HL-60 (cell line): Measurements from ENCODE around the gene FBXO47.

Source experiments
- DNase-seq, 2 experiments: peaks; one replicate each; pipeline ENCODE4 v3.0.0-alpha.2; 2010 to 2020; ENCODE audit warnings: low read depth in 1 of 2, low spot score in 1 of 2
- H3K27ac ChIP-seq: fragments of 250-450 bp; sonication (Bioruptor Pico); replicated peaks from 2 replicates; pipeline ENCODE4 v1.5.1; 2020; ENCODE audit warnings: mild to moderate bottlenecking, moderate library complexity
- H3K27me3 ChIP-seq: fragments of 250-450 bp; sonication (Bioruptor Pico); 2 replicates; pipeline ENCODE4 v1.5.1; 2021; ENCODE audit warnings: mild to moderate bottlenecking, moderate library complexity; ENCODE audit not compliant: insufficient read depth, poor library complexity, severe bottlenecking
- H3K4me3 ChIP-seq: replicated peaks from 2 replicates; pipeline ENCODE4 v1.5.1; 2011; ENCODE audit warnings: mild to moderate bottlenecking, control low read depth, low read length; ENCODE audit not compliant: insufficient read depth
- GABPA ChIP-seq: IDR thresholded peaks from 2 replicates; pipeline ENCODE4 v1.6.1; 2012; ENCODE audit warnings: low read depth
- POLR2AphosphoS5 ChIP-seq: IDR thresholded peaks from 2 replicates; pipeline ENCODE4 v1.6.1; 2012; ENCODE audit warnings: low read depth
- SPI1 ChIP-seq: IDR thresholded peaks from 2 replicates; pipeline ENCODE4 v1.6.1; 2012; ENCODE audit warnings: low read depth, mild to moderate bottlenecking, borderline replicate concordance
- TF ChIP-seq, protein P1 (sequence below): IDR thresholded peaks from one replicate; pipeline ENCODE4 v1.5.1; 2011; ENCODE audit warnings: low read length, control low read depth, inconsistent platforms; ENCODE audit not compliant: insufficient read depth
- TF ChIP-seq, protein P2 (sequence below): IDR thresholded peaks from 2 replicates; pipeline ENCODE4 v1.6.1; 2012; ENCODE audit warnings: low read depth; ENCODE audit not compliant: insufficient replicate concordance

FBXO47 gene

DNA sequence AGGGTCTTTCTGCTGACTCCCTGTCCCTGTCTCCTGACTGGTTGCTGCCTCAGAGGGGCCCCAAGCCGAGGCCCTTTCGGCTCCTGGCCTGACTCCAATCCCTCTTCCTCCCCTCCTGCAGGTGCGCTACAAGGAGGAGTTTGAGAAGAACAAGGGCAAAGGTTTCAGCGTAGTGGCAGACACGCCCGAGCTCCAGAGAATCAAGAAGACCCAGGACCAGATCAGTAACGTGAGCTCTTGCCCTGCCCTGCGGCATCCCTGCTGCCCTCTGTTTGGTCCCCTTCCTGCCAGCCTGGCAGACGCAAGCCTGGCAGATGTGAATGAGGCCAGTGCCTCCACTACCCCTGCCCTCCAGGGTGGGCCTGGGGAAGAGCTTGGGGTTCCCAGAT lies 68.9 kb downstream of the FBXO47 start:
- Histone ChIP-seq H3K27ac (peak overlapping the region; percentile 96), H3K27me3 (no peaks in the 10 kb centered on the region), H3K4me3 (no peak overlapping the region)
- peak in 1 of 2 experiments; percentile 49 for DNase-seq
- TF ChIP-seq, protein P1, sequence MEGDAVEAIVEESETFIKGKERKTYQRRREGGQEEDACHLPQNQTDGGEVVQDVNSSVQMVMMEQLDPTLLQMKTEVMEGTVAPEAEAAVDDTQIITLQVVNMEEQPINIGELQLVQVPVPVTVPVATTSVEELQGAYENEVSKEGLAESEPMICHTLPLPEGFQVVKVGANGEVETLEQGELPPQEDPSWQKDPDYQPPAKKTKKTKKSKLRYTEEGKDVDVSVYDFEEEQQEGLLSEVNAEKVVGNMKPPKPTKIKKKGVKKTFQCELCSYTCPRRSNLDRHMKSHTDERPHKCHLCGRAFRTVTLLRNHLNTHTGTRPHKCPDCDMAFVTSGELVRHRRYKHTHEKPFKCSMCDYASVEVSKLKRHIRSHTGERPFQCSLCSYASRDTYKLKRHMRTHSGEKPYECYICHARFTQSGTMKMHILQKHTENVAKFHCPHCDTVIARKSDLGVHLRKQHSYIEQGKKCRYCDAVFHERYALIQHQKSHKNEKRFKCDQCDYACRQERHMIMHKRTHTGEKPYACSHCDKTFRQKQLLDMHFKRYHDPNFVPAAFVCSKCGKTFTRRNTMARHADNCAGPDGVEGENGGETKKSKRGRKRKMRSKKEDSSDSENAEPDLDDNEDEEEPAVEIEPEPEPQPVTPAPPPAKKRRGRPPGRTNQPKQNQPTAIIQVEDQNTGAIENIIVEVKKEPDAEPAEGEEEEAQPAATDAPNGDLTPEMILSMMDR, result no peak
- TF ChIP-seq, protein P2, sequence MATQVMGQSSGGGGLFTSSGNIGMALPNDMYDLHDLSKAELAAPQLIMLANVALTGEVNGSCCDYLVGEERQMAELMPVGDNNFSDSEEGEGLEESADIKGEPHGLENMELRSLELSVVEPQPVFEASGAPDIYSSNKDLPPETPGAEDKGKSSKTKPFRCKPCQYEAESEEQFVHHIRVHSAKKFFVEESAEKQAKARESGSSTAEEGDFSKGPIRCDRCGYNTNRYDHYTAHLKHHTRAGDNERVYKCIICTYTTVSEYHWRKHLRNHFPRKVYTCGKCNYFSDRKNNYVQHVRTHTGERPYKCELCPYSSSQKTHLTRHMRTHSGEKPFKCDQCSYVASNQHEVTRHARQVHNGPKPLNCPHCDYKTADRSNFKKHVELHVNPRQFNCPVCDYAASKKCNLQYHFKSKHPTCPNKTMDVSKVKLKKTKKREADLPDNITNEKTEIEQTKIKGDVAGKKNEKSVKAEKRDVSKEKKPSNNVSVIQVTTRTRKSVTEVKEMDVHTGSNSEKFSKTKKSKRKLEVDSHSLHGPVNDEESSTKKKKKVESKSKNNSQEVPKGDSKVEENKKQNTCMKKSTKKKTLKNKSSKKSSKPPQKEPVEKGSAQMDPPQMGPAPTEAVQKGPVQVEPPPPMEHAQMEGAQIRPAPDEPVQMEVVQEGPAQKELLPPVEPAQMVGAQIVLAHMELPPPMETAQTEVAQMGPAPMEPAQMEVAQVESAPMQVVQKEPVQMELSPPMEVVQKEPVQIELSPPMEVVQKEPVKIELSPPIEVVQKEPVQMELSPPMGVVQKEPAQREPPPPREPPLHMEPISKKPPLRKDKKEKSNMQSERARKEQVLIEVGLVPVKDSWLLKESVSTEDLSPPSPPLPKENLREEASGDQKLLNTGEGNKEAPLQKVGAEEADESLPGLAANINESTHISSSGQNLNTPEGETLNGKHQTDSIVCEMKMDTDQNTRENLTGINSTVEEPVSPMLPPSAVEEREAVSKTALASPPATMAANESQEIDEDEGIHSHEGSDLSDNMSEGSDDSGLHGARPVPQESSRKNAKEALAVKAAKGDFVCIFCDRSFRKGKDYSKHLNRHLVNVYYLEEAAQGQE, result no peak
- TF ChIP-seq GABPA (no peak), SPI1 (no peak), POLR2AphosphoS5 (no peak)

DNA sequence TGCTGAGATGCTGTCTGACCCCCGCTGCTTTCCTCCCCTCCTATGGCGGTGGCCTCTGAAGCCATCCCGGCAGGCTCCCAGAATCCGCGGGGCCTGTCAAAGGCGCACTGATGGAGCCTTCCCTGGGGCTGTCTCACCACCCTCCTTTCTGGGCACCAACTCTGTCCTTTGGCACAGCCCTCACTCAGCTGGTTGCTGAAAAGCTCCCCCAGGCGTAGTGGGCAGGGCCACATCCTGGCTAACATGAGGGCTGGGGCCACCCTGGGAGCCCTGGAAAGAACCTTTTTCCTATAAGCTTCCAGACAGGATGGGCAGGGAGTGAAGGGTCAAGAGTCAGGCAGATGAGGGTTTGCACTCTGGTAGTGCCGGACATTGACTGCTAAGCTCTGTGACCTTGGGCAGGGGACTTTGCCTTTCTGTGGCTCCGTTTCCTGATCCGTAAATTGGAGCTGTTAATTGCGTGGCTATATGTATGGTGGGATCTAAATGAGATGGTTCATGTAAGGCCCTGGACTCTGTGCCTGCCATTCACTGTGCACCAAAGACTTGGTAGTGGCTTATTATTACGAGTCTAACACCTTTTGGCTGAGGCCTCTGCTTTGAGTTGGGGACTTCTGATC lies 69.4 kb downstream of the FBXO47 start:
- Histone ChIP-seq H3K27ac (peak overlapping the region; percentile 96), H3K27me3 (no peaks in the 10 kb centered on the region), H3K4me3 (no peak overlapping the region)
- TF ChIP-seq SPI1 (no peak), GABPA (no peak), POLR2AphosphoS5 (no peak)
- TF ChIP-seq, protein P1, result no peak
- TF ChIP-seq, protein P2, result no peak
- no peak for DNase-seq

DNA sequence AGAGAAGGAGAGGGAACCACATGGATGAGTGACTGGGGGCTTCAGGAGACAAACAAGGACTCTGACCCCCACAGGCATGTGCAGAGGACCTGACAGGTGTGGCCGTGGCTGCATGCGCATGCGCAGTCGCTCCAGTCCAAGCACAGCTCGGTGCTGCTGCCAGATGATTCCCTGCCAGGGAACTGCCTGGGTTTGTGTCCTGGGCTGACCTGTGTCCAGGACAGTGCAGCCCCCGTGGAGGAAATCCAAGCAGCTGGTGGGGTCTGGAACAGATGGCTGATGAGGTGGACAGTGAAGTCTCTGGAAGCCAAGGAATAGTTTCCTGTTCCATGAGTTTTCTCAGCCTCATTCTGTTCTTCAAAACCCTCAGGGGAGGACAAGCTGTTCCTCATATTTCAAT lies 70.0 kb downstream of the FBXO47 start:
- Histone ChIP-seq H3K27me3 (no peaks in the 10 kb centered on the region), H3K4me3 (no peak overlapping the region), H3K27ac (peak overlapping the region; percentile 96)
- TF ChIP-seq, protein P1, result no peak
- no peak for TF ChIP-seq SPI1
- no peak for TF ChIP-seq POLR2AphosphoS5
- TF ChIP-seq GABPA, result no peak
- TF ChIP-seq, protein P2, result no peak
- DNase-seq, result no peak
